ENCODE results near the gene SLC25A33. TPM values are rescaled to one million over a fixed set of nuclear protein-coding genes. Genes with fewer than 3 reads are reported as not detected.

Gene SLC25A33
- total RNA-seq, 2 donors from 2014 or later = 5.0 to 8.4 TPM

- H3K9ac ChIP-seq (ENCODE audit: low read depth in 2 of 2, low read length in 2 of 2) = no peak overlapping the region
- TF ChIP-seq, protein P1, sequence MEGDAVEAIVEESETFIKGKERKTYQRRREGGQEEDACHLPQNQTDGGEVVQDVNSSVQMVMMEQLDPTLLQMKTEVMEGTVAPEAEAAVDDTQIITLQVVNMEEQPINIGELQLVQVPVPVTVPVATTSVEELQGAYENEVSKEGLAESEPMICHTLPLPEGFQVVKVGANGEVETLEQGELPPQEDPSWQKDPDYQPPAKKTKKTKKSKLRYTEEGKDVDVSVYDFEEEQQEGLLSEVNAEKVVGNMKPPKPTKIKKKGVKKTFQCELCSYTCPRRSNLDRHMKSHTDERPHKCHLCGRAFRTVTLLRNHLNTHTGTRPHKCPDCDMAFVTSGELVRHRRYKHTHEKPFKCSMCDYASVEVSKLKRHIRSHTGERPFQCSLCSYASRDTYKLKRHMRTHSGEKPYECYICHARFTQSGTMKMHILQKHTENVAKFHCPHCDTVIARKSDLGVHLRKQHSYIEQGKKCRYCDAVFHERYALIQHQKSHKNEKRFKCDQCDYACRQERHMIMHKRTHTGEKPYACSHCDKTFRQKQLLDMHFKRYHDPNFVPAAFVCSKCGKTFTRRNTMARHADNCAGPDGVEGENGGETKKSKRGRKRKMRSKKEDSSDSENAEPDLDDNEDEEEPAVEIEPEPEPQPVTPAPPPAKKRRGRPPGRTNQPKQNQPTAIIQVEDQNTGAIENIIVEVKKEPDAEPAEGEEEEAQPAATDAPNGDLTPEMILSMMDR (IDR thresholded peaks at IDR 0.05) = no peak
Observed at GRCh38 chr1:9634582-9634981, 95.3 kb downstream of the SLC25A33 start.

More at GRCh38 chr1:9634582-9634981, 95.3 kb downstream of the SLC25A33 start:
- intact Hi-C loops (cut with DNase I) = no loop called here
- Histone ChIP-seq H3K4me3 (no peak overlapping the region), H3K27ac (no peak overlapping the region), H3K27me3 (no peaks in the 10 kb centered on the region), H3K36me3 (no peaks in the 10 kb centered on the region), H3K4me1 (no peaks in the 10 kb centered on the region), H3K9me3 (no peaks in the 10 kb centered on the region)
- no peak for DNase-seq

Other genes starting within 250 kb of the SLC25A33 start
- gene SPSB1, start 246.6 kb upstream of the SLC25A33 start, total RNA-seq = 10 to 100 TPM; 14.9 to 28.7 TPM
- 10 to 100 TPM in 1 of 2 donors, 1 to 10 TPM in 1; 5.1 to 18.1 TPM for gene TMEM201, start 49.4 kb downstream of the SLC25A33 start, total RNA-seq
- 1 to 10 TPM; 3.5 TPM for gene PIK3CD, start 112.3 kb downstream of the SLC25A33 start, total RNA-seq